Ecto neural progenitor cell (in vitro differentiated cells): ENCODE data around the gene ANKRD30A.
"Not testable (repeated sequence)": the region's sequence is repeated elsewhere in the genome, so short reads cannot be mapped to it uniquely, and the experiment has no call there.

ENCODE experiments used
- DNase-seq: peaks from one replicate; pipeline ENCODE4 v3.0.0-alpha.2; 2018; ENCODE audit warnings: low spot score

The ANKRD30A gene

GRCh38 chr10:37255837-37256236 is 130.4 kb downstream of the ANKRD30A start:
- DNase-seq = not testable (repeated sequence)

- no peak for DNase-seq
Measured at GRCh38 chr10:37263304-37263703, 137.9 kb downstream of the ANKRD30A start.

GRCh38 chr10:37268266-37268665 is 142.9 kb downstream of the ANKRD30A start:
- DNase-seq = no peak

GRCh38 chr10:37269554-37270256 is 144.3 kb downstream of the ANKRD30A start:
- DNase-seq = no peak

GRCh38 chr10:37275216-37275777 is 149.9 kb downstream of the ANKRD30A start:
- DNase-seq = no peak

- no peak for DNase-seq
Measured at GRCh38 chr10:37285063-37285462, 159.7 kb downstream of the ANKRD30A start.

- DNase-seq = no peak
Measured at GRCh38 chr10:37289833-37290464, 164.6 kb downstream of the ANKRD30A start.

GRCh38 chr10:37301271-37301670 is 175.9 kb downstream of the ANKRD30A start:
- no peak for DNase-seq

- no peak for DNase-seq
Measured at GRCh38 chr10:37304036-37304435, 178.6 kb downstream of the ANKRD30A start.

GRCh38 chr10:37314350-37314749 is 189.0 kb downstream of the ANKRD30A start:
- DNase-seq = no peak

GRCh38 chr10:37314862-37315261 is 189.5 kb downstream of the ANKRD30A start:
- DNase-seq = no peak

- no peak for DNase-seq
Measured at GRCh38 chr10:37344413-37344812, 219.0 kb downstream of the ANKRD30A start.

GRCh38 chr10:37379991-37380390 is 254.6 kb downstream of the ANKRD30A start:
- no peak for DNase-seq

GRCh38 chr10:37381271-37381670 is 255.9 kb downstream of the ANKRD30A start:
- DNase-seq = no peak

- DNase-seq = no peak
Measured at GRCh38 chr10:37384923-37385322, 259.5 kb downstream of the ANKRD30A start.

- DNase-seq = no peak
Measured at GRCh38 chr10:37390926-37391325, 265.5 kb downstream of the ANKRD30A start.

GRCh38 chr10:37400774-37401173 is 275.4 kb downstream of the ANKRD30A start:
- not testable (repeated sequence) for DNase-seq

GRCh38 chr10:37401225-37401624 is 275.8 kb downstream of the ANKRD30A start:
- DNase-seq = no peak

GRCh38 chr10:37403776-37404175 is 278.4 kb downstream of the ANKRD30A start:
- DNase-seq = no peak
